DMS79 treated with DMSO at 0.1 percent for 48 hours (cell line): ENCODE results near the gene TRMU.
"Not testable (repeated sequence)": the region's sequence is repeated elsewhere in the genome, so short reads cannot be mapped to it uniquely, and the experiment has no call there.

Experiments used
- DNase-seq: peaks from one replicate; lab custom pipeline; 2025; lab: John Stamatoyannopoulos, UW

Gene TRMU

GRCh38 chr22:46300491-46300890 is 35.0 kb upstream of the TRMU start:
- no peak for DNase-seq

- no peak for DNase-seq
These were observed 32.1 kb upstream of the TRMU start for GRCh38 chr22:46303347-46303965.

GRCh38 chr22:46308283-46308988 is 27.1 kb upstream of the TRMU start:
- no peak for DNase-seq

GRCh38 chr22:46309526-46310085 is 25.9 kb upstream of the TRMU start:
- no peak for DNase-seq

DNA sequence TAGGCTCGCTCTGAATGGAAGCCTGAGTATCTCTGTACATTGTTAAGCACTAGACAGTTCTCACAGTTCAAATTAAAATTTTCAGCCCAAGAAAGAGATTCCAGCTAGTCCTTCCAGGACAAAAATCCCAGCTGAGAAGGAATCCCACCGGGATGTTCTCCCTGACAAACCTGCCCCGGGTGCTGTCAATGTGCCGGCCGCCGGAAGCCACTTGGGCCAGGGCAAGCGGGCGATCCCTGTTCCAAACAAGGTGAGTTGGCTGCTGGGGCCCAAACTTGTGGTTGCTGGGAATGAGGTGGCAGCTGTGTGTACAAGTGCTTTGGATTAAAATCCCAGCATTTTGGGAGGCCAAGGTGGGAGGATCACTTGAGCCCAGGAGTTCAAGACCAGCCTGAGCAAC is 23.5 kb upstream of the TRMU start:
- no peak for DNase-seq

DNA sequence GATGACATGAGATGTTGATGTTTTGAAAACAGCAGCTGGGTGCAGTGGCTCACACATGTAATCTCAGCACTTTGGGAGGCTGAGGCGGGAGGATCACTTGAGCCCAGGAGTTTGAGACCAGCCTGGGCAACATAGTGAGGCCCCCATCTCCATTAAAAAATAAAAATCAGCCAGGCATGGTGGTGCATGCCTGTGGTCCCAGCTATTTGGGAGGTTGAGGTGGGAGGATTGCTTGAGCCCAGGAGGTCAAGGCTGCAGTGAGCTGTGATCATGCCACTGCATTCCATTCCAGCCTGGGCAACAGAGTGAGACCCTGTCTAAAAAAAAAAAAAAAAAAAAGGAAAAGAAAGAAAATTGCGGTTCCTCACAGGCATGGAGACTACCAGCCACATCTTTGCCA is 22.7 kb upstream of the TRMU start:
- DNase-seq: not testable (repeated sequence)

GRCh38 chr22:46315976-46316375 is 19.5 kb upstream of the TRMU start:
- no peak for DNase-seq

- DNase-seq: no peak
These were observed 17.9 kb upstream of the TRMU start for GRCh38 chr22:46317646-46318045.

DNA sequence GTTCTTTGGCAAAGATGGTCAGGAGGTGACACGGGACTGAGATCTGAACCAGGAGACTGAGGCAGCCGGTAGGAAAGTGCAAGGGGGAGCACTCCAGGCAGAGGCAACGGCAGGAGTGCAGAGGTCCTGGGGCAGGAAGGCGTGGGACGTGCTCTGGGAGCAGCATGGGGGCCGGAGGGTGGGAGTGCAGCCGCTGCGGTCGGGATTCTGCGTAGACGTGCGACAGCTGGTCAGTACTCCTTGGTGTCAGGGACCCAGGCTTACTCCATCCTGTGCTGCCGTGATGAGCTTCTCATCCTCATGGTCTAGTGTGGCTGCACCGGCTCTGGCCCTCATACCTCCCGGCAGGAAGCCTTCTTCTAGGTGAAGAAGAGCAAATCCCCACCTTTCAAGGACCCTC is 16.9 kb upstream of the TRMU start:
- no peak for DNase-seq

DNA sequence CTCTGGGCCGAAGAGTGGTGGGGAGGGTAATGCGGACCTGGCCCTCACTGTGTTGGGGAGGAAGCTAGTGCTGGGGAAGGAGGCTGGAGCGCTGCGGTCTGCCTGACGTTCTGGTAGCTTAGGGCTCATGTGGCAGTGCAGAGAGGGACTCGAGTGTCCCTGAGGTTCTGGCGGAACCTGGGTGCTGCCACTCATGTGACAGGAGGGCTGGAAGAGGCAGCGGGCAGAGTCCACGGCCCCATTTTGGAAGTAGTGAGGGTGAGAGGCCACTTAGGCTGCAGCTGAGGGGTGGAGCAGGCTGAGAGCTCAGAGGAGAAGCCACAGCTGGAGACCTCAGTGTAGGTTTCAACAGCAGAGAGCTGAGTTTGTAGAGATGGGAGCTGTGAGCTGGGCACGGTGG is 16.2 kb upstream of the TRMU start:
- no peak for DNase-seq

- no peak for DNase-seq
These were observed 15.3 kb upstream of the TRMU start for GRCh38 chr22:46320166-46320710.

DNA sequence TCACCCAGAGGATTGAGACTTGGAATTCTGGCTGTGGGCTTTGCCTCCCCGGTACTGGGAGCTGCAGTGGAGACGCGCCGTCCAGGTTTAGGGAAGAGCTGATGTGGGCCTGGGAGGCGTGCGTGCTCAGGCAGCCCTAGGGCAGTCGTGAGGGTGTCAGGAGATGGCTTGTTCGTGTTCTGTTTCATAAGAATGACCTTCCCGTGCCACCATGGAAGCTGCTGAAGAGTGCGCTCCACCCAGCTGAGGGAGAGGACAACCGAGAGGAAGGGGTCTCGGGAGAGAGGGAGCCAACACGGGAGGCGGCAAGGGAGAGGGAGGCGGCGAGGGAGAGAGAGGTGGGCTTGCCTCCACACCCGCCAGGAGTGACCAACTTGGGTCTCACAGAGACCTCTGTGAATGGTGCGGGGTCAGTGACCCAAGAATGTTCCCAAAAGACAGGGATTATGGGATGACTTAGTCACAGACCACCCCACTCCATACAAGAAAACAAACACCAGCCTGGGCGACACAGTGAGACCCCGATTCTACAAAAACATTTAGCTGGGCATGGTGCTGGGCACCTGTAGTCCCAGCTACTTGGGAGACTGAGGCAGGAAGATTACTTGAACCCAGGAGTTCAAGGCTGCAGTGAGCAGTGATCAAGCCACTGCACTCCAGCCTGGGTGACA is 14.7 kb upstream of the TRMU start:
- DNase-seq: no peak

DNA sequence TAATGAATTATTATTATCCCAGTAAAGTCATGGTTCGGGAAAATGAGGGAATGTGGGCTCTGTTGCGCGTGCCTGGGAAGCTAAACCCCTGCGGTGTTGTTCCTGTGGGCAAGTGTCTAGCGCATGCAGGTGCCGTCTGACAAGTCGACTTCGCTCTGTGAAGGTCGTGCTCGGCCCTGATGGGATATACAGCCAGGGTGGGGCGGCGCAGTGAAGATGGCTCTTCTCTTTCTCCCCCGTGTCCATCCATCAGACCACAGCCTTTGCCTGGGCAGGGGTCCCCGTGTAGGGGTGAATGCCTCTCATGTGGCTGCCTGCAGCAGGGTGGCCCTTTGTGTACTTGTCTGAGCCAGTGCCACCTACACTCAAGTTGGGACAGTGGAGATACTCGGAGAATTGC is 12.8 kb upstream of the TRMU start:
- DNase-seq: no peak

GRCh38 chr22:46323162-46323561 is 12.4 kb upstream of the TRMU start:
- DNase-seq: no peak

GRCh38 chr22:46326066-46326680 is 9.3 kb upstream of the TRMU start:
- DNase-seq: no peak

GRCh38 chr22:46327691-46328465 is 7.6 kb upstream of the TRMU start:
- no peak for DNase-seq

DNA sequence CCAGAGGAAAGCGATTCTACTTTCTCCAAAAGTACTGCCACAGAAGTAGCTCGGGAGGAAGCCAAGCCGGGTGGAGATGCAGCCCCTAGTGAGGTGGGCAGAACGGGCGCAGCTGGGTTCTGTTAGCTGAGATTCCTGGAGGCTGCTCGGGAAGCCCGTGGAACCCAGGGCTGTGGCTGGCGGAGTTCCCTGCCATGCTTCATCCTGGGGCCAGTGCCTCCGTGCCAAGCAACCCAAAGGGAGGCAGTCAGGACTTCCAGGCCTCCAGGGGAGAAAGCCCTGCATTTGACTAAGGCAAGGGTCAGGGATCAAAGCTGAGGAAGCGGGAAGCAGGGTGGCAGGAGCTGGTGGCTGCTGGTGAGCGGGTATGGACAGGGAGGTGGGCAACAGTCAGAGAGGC is 6.7 kb upstream of the TRMU start:
- no peak for DNase-seq

- no peak for DNase-seq
These were observed 5.9 kb upstream of the TRMU start for GRCh38 chr22:46329616-46330015.

DNA sequence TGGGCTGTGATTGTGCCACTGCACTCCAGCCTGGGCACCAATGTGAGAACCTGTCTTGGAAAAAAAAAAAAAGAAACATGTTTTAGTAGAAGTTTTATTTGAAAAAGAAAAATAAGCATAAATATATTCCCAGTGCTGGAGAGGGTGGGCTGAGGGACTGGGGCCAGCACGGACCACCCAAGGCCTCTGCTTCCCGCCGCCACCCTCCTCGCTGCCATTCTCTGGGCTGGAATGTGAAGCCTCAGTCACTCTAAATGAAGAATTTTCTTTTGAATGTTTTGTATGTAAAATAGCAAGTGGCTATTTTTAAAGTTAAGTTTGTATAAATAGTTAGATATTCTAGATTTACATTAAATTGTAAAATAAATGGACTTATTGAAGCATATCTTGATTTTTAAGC is 5.1 kb upstream of the TRMU start:
- no peak for DNase-seq

DNA sequence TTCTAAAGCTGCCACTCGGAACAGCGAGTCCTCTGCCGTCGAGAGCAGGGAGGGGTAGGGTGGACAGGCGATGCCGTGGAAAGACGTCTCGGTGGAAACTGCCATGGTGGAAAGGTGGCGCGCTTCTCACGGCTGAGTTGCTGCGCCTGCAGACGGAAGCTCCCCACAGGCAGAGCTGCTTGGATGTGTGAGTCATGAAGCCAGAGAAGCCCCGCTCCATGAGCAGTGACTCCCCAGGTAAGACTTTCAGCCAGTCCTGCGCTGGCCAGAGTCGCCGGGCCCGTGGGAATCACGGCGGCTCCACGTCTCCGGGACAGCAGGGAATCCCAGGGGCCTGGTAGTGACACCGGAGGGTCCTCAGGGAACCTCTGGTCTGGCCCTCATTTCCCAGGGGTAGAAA is 4.0 kb upstream of the TRMU start:
- DNase-seq: no peak
